ENCODE measurements around the gene MYL7.

The MYL7 gene

GRCh38 chr7:44111761-44112160, 29.4 kb downstream of the MYL7 start:
- peaks cover 96% of the 10 kb centered on the region for H3K36me3 ChIP-seq (ENCODE audit: insufficient read depth, insufficient read length, low read length)
- H3K9me3 ChIP-seq (ENCODE audit: insufficient read depth, low read length) = no peaks in the 10 kb centered on the region
- no peaks in the 10 kb centered on the region for H3K27me3 ChIP-seq (ENCODE audit: insufficient read depth, insufficient read length)
- TF ChIP-seq YY1 (IDR thresholded peaks at IDR 0.05; ENCODE audit: insufficient read depth, insufficient read length) (no peak), ZNF274 (IDR thresholded peaks at IDR 0.05; ENCODE audit: low read depth, low read length) (no peak), SUZ12 (IDR thresholded peaks at IDR 0.05; ENCODE audit: extremely low read depth, insufficient read depth, insufficient read length) (no peak)
- no peak overlapping the region for H3K9ac ChIP-seq (ENCODE audit: insufficient read length, low read depth)
- H3K4me3 ChIP-seq (ENCODE audit: insufficient read length, low read depth) = no peak overlapping the region
- DNase-seq (ENCODE audit: low read depth, low spot score) = no peak
- H3K4me1 ChIP-seq (ENCODE audit: insufficient read depth, insufficient read length) = peaks cover 3% of the 10 kb centered on the region

GRCh38 chr7:44110719-44111635, 30.2 kb downstream of the MYL7 start:
- Histone ChIP-seq H3K4me3 (ENCODE audit: insufficient read length, low read depth) (no peak overlapping the region), H3K27me3 (ENCODE audit: insufficient read depth, insufficient read length) (peaks cover 4% of the 10 kb centered on the region), H3K36me3 (ENCODE audit: insufficient read depth, insufficient read length, low read length) (peaks cover 96% of the 10 kb centered on the region), H3K9ac (ENCODE audit: insufficient read length, low read depth) (no peak overlapping the region), H3K4me1 (ENCODE audit: insufficient read depth, insufficient read length) (peaks cover 3% of the 10 kb centered on the region), H3K9me3 (ENCODE audit: insufficient read depth, low read length) (no peaks in the 10 kb centered on the region)
- TF ChIP-seq ZNF274 (IDR thresholded peaks at IDR 0.05; ENCODE audit: low read depth, low read length) (no peak), YY1 (IDR thresholded peaks at IDR 0.05; ENCODE audit: insufficient read depth, insufficient read length) (no peak), SUZ12 (IDR thresholded peaks at IDR 0.05; ENCODE audit: extremely low read depth, insufficient read depth, insufficient read length) (no peak)
- DNase-seq (ENCODE audit: low read depth, low spot score) = no peak

DNA sequence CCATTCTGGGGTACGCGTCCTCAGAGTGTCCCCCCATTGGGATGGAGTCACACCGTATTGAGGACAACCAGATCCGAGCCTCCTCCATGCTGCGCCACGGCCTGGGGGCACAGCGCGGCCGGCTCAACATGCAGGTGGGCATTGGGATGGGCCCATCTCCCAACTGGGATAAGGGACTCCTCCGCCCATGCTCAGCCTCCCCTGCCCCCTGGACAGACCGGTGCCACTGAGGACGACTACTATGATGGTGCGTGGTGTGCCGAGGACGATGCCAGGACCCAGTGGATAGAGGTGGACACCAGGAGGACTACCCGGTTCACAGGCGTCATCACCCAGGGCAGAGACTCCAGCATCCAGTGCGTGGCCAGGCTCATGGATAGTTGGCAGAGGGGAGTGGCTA, 31.1 kb downstream of the MYL7 start:
- TF ChIP-seq YY1 (IDR thresholded peaks at IDR 0.05; ENCODE audit: insufficient read depth, insufficient read length) (no peak), ZNF274 (IDR thresholded peaks at IDR 0.05; ENCODE audit: low read depth, low read length) (no peak), SUZ12 (IDR thresholded peaks at IDR 0.05; ENCODE audit: extremely low read depth, insufficient read depth, insufficient read length) (no peak)
- DNase-seq (ENCODE audit: low read depth, low spot score) = no peak
- Histone ChIP-seq H3K9ac (ENCODE audit: insufficient read length, low read depth) (no peak overlapping the region), H3K9me3 (ENCODE audit: insufficient read depth, low read length) (no peaks in the 10 kb centered on the region), H3K36me3 (ENCODE audit: insufficient read depth, insufficient read length, low read length) (peaks cover 88% of the 10 kb centered on the region), H3K27me3 (ENCODE audit: insufficient read depth, insufficient read length) (peaks cover 12% of the 10 kb centered on the region), H3K4me1 (ENCODE audit: insufficient read depth, insufficient read length) (peaks cover 9% of the 10 kb centered on the region), H3K4me3 (ENCODE audit: insufficient read length, low read depth) (no peak overlapping the region)

- no peak overlapping the region for H3K9ac ChIP-seq (ENCODE audit: insufficient read length, low read depth)
- H3K27me3 ChIP-seq (ENCODE audit: insufficient read depth, insufficient read length) = peaks cover 14% of the 10 kb centered on the region
- DNase-seq (ENCODE audit: low read depth, low spot score) = no peak
- H3K4me3 ChIP-seq (ENCODE audit: insufficient read length, low read depth) = no peak overlapping the region
- peaks cover 10% of the 10 kb centered on the region for H3K4me1 ChIP-seq (ENCODE audit: insufficient read depth, insufficient read length)
- H3K36me3 ChIP-seq (ENCODE audit: insufficient read depth, insufficient read length, low read length) = peaks cover 78% of the 10 kb centered on the region
- H3K9me3 ChIP-seq (ENCODE audit: insufficient read depth, low read length) = no peaks in the 10 kb centered on the region
- TF ChIP-seq ZNF274 (IDR thresholded peaks at IDR 0.05; ENCODE audit: low read depth, low read length) (no peak), YY1 (IDR thresholded peaks at IDR 0.05; ENCODE audit: insufficient read depth, insufficient read length) (no peak), SUZ12 (IDR thresholded peaks at IDR 0.05; ENCODE audit: extremely low read depth, insufficient read depth, insufficient read length) (no peak)
These were observed 32.1 kb downstream of the MYL7 start for GRCh38 chr7:44108768-44109750.

- H3K4me3 ChIP-seq (ENCODE audit: insufficient read length, low read depth) = no peak overlapping the region
- TF ChIP-seq YY1 (IDR thresholded peaks at IDR 0.05; ENCODE audit: insufficient read depth, insufficient read length) = no peak
- TF ChIP-seq SUZ12 (IDR thresholded peaks at IDR 0.05; ENCODE audit: extremely low read depth, insufficient read depth, insufficient read length) = no peak
- TF ChIP-seq ZNF274 (IDR thresholded peaks at IDR 0.05; ENCODE audit: low read depth, low read length) = no peak
These were observed 33.0 kb downstream of the MYL7 start for GRCh38 chr7:44107961-44108767.

DNA sequence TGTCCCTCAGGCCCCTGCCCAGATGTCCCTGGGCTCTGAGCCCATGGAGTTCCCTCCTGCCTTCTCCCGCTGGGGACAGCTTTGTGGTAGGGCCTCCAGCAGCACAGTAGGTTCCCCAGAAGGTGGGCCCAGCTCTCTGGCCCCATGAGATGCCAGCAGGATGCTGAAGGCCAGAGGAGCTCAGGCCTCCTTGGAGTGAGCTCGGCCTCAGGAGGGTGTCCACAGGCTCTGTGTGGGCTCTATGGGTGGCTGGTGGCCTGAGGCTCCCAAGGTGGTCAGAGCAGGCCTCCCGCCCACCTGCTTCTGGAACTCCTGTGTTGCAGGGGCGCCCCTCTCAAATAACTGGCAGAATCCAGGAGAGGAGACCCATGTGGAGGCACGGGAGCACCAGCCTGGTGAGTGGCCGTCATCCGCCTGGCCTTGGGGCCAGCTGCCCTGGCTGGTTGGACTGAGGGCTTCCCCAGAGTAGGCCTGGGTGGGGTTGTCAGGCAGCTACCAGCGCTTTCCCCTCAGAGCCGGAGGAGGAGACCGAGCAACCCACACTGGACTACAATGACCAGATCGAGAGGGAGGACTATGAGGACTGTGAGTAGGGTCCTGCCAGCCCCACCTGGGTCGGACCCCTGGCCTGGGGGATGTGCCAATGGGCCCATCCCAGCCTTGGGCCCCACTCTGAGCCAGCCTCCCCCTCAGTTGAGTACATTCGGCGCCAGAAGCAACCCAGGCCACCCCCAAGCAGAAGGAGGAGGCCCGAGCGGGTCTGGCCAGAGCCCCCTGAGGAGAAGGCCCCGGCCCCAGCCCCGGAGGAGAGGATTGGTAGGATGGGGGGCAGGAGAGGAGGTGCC, 33.8 kb downstream of the MYL7 start:
- Histone ChIP-seq H3K27me3 (ENCODE audit: insufficient read depth, insufficient read length) (peaks cover 29% of the 10 kb centered on the region), H3K9ac (ENCODE audit: insufficient read length, low read depth) (no peak overlapping the region), H3K4me1 (ENCODE audit: insufficient read depth, insufficient read length) (peaks cover 19% of the 10 kb centered on the region)

More at GRCh38 chr7:44107961-44108767, 33.0 kb downstream of the MYL7 start:
- peaks cover 72% of the 10 kb centered on the region for H3K36me3 ChIP-seq (ENCODE audit: insufficient read depth, insufficient read length, low read length)
- peaks cover 21% of the 10 kb centered on the region for H3K27me3 ChIP-seq (ENCODE audit: insufficient read depth, insufficient read length)
- no peak overlapping the region for H3K9ac ChIP-seq (ENCODE audit: insufficient read length, low read depth)
- no peak for DNase-seq (ENCODE audit: low read depth, low spot score)
- peaks cover 14% of the 10 kb centered on the region for H3K4me1 ChIP-seq (ENCODE audit: insufficient read depth, insufficient read length)
- no peaks in the 10 kb centered on the region for H3K9me3 ChIP-seq (ENCODE audit: insufficient read depth, low read length)

More for the DNA sequence above, 33.8 kb downstream of the MYL7 start:
- Histone ChIP-seq H3K9me3 (ENCODE audit: insufficient read depth, low read length) (no peaks in the 10 kb centered on the region), H3K4me3 (ENCODE audit: insufficient read length, low read depth) (no peak overlapping the region), H3K36me3 (ENCODE audit: insufficient read depth, insufficient read length, low read length) (peaks cover 64% of the 10 kb centered on the region)
- TF ChIP-seq SUZ12 (IDR thresholded peaks at IDR 0.05; ENCODE audit: extremely low read depth, insufficient read depth, insufficient read length) (no peak), ZNF274 (IDR thresholded peaks at IDR 0.05; ENCODE audit: low read depth, low read length) (no peak), YY1 (IDR thresholded peaks at IDR 0.05; ENCODE audit: insufficient read depth, insufficient read length) (no peak)
- no peak for DNase-seq (ENCODE audit: low read depth, low spot score)
